ENCODE data around the gene SMCO2.
"Not testable (repeated sequence)": the region's sequence is repeated elsewhere in the genome, so short reads cannot be mapped to it uniquely, and the experiment has no call there.

The SMCO2 gene

GRCh38 chr12:27530157-27530922, 83.8 kb downstream of the SMCO2 start:
- DNase-seq: no peak

GRCh38 chr12:27531896-27532295, 85.4 kb downstream of the SMCO2 start:
- DNase-seq: no peak

- DNase-seq: no peak
Observed at GRCh38 chr12:27534060-27534764, 87.7 kb downstream of the SMCO2 start.

DNA sequence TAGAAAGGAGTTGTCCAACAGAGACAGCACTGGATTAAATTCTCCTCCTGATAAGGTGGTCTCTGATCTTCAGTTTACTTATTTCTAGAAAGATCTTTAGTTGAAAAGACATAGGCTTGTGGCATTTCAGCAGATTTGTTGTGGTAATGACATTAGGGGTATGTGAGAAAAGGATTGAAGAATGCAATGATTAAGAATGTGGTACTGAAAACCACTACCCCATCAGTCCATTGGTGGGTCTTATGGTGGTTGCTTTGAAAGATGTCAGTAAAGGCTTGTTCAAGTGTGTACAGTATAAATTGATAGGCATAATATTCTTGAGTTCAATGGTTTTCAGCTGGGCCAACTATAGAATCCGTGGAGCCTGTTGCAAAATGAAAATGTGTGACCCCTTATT, 88.2 kb downstream of the SMCO2 start:
- DNase-seq: no peak

DNA sequence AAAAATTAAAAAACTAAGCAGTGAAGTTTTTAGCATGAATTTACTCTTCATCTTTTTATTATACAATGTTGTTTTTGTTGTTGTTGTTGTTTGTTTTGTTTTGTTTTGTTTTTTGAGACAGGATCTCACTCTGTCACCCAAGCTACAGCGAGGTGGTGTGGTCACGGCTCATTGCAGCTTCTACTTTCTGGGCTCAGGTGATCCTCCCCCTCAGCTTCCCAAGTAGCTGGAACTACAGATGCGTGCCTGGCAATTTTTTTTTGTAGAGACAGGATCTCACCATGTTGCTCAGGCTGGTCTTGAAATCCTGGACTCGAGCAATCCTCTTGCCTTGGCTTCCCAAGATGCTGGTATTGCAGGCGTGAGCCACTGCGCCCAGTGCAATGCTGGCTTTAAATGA, 88.8 kb downstream of the SMCO2 start:
- no peak for DNase-seq

DNA sequence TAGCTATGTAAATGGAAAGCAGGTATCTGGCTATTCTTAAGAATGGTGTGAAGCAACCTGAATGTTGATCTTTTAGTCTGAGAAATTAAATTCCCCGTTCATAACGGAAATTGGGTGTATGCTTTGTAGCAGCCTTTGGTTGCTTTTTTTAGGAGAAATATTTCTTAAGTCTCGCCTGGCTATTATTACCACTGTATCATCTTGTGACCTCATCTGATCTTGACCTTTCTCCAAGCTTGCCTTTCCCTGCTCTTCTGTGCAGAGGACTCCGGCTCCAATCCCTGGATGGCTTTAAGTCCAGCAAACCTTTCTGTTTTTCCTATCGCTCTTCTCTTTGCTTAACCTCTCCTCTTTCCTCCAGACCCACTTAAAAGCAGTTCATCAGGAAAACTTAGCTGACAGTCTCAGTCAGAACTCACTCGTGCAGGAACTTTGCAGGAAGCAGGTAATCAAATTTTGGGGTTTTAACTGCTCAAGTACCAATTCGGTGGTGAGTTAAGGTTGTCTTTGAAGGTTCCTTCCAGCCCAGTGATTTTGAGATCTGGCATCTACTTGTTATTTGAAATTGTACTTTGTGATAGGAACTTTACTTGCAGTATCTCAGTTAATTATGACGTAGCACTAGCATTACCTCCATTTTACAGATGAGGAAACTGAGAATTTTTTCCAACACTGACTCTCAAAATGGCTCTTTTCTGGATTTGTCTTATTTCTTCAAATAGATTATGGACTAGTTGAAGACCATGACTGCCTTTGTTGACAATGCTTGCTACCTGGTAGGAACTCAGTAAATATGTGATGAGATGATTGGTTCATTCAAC, 91.5 kb downstream of the SMCO2 start:
- DNase-seq: no peak

DNA sequence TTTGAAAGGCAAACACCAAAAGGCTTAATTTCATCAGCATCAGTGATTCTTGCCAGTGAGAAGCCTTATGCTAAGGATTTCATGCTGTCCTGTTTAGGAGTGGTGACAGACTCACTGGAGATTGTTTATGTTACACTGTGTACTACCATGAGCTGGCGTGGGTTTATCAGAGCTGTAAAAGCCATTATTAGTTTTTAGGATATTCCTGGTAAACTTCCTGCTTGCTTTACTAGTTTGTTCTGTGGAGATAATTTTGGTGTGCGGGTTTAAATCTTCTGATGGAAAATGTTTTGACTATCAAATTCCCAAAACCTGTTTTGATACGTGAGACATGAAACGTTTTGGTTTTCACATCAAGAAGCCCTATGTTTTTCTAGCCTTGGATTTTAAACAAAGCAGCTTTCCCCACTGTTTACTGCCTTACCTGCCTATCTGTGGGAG, 92.7 kb downstream of the SMCO2 start:
- no peak for DNase-seq

- no peak for DNase-seq
Observed at GRCh38 chr12:27541031-27541719, 94.6 kb downstream of the SMCO2 start.

GRCh38 chr12:27542628-27543027, 96.1 kb downstream of the SMCO2 start:
- DNase-seq: no peak

- not testable (repeated sequence) for DNase-seq
Observed at GRCh38 chr12:27544858-27545257, 98.3 kb downstream of the SMCO2 start.

GRCh38 chr12:27545665-27546064, 99.1 kb downstream of the SMCO2 start:
- DNase-seq: no peak

GRCh38 chr12:27547592-27547991, 101.1 kb downstream of the SMCO2 start:
- no peak for DNase-seq

- no peak for DNase-seq
Observed at GRCh38 chr12:27548301-27549199, 102.0 kb downstream of the SMCO2 start.

DNA sequence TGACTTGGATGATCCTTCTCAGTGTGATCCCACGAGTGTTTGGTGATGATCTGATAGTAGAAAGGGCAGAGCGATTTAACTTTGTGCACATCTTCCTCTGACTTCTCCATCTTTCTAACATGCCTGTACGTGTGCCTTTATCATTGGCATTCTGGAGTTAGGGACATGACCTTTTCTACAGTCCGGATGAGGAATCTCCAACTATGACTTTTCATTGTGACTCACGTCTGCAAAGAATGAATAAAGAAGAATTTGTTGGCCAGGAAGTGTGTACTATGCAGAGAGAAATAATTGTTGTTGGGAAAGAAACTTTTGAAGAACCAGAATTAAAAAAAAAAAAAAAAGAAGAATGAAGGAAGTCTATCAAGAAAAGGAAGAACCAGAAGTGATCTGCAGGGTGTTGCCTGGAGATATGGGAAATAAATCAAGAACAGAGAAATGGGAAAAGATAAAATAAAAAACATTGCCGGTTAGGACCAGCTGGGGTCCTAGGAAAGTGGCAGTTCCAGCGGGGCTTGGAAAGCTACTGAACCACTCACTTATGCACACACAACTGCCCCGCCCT, 102.8 kb downstream of the SMCO2 start:
- DNase-seq: no peak

GRCh38 chr12:27549801-27550652, 103.5 kb downstream of the SMCO2 start:
- peak; percentile 29 to 65 for DNase-seq

GRCh38 chr12:27550653-27550975, 104.1 kb downstream of the SMCO2 start:
- DNase-seq: no peak

DNA sequence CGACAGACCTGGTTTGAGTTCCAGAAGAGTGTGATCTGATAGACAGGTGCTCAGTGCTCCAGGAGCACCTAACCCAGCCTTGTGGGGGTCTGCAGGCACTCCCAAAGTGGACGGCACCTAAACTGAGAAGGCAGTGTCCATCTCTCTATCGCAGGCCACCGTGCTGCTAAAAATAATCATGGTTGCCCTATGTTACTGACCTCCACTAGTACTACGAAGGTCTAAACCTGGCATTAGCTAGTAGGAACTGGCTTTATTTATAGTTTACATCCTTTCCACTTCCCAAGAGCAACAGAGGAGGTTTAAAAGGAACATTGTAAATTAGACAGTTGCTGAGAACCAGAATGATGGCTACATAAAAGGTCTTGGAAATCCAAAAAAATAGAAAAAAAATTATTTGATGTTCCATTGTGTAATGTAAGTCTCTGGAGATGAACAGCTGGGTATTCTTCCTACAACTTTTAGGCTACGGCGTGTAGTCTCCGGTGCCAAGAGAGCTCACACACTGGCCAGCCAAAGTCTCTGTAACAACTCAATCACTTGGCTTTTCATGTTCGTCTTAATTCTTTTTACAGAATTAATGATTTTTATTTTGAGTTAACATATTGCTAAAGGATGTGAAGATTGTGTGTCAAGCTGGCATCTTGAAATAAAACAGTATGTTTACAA, 104.8 kb downstream of the SMCO2 start:
- DNase-seq: no peak

Data from NCI-H2081 (cell line).